Tibial nerve (tissue), 4 donors: ENCODE results near the gene RIC1. TPM values are rescaled to one million over a fixed set of nuclear protein-coding genes. Genes with fewer than 3 reads are reported as not detected.

Experiments used
- DNase-seq, 2 donors: peaks; one replicate each; pipeline ENCODE4 v3.0.0-alpha.2; 2019; ENCODE audit warnings: low spot score in 2 of 2
- H3K27ac ChIP-seq, 4 donors: fragments of 200-600 bp; sonication (generic) in 3 of 4; one replicate each; pipeline ENCODE4 v1.5.1; 2017 to 2019; ENCODE audit warnings: mild to moderate bottlenecking in 1 of 4
- H3K27me3 ChIP-seq, 2 donors: fragments of 200-600 bp; sonication (generic) in 1 of 2; one replicate each; pipeline versions ENCODE4 v1.5.1 to v1.6.0; 2017 to 2019
- H3K36me3 ChIP-seq, 3 donors: fragments of 200-600 bp; sonication (generic); one replicate each; pipeline ENCODE4 v1.5.1; 2018 to 2019
- H3K4me1 ChIP-seq, 4 donors: fragments of 200-600 bp; sonication (generic) in 3 of 4; one replicate each; pipeline ENCODE4 v1.5.1; 2017 to 2019
- H3K4me3 ChIP-seq, 4 donors: fragments of 200-600 bp; sonication (generic) in 3 of 4; one replicate each; pipeline ENCODE4 v1.5.1; 2017 to 2019; ENCODE audit warnings: mild to moderate bottlenecking in 1 of 4, moderate library complexity in 1 of 4
- H3K9me3 ChIP-seq, 4 donors: fragments of 200-600 bp; sonication (generic) in 3 of 4; one replicate each; pipeline ENCODE4 v1.5.1; 2017 to 2019
- EP300 ChIP-seq, 2 donors: sonication (generic); formaldehyde crosslinking; IDR thresholded peaks; one replicate each; pipeline ENCODE4 v1.6.1; 2017; ENCODE audit warnings: antibody characterized with exemption in 2 of 2, mild to moderate bottlenecking in 1 of 2
- POLR2A ChIP-seq, 2 donors: fragments of 450-650 bp; IDR thresholded peaks; one replicate each; pipeline ENCODE4 v1.6.1; 2017; ENCODE audit warnings: antibody characterized with exemption in 2 of 2, mild to moderate bottlenecking in 2 of 2, moderate library complexity in 2 of 2
- WGBS, 2 donors: methylation state at CpG; one replicate each; pipeline ENCODE4 v1.1.5; 2018; 5-methylcytosine and 5-hydroxymethylcytosine counted together
- total RNA-seq, 4 donors: library from RNA; depleted of rRNA; stranded (reverse); fragments of >200 nt; gene quantifications; one replicate each; pipeline ENCODE4 v1.1.0, GENCODE V29; 2016
- TF ChIP-seq, protein P1 (sequence below), 5 experiments: fragments of 200-600 bp in 3 of 5; fragments of 450-650 bp in 2 of 5; sonication (generic) in 3 of 5; IDR thresholded peaks; one replicate each; pipeline ENCODE4 v1.5.1; 2016 to 2019; ENCODE audit warnings: antibody characterized with exemption in 5 of 5, mild to moderate bottlenecking in 3 of 5, moderate library complexity in 2 of 5

RIC1 gene
- total RNA-seq, 4 donors from 2014 or later: 41.0 to 45.9 (median 43.4) TPM

DNA sequence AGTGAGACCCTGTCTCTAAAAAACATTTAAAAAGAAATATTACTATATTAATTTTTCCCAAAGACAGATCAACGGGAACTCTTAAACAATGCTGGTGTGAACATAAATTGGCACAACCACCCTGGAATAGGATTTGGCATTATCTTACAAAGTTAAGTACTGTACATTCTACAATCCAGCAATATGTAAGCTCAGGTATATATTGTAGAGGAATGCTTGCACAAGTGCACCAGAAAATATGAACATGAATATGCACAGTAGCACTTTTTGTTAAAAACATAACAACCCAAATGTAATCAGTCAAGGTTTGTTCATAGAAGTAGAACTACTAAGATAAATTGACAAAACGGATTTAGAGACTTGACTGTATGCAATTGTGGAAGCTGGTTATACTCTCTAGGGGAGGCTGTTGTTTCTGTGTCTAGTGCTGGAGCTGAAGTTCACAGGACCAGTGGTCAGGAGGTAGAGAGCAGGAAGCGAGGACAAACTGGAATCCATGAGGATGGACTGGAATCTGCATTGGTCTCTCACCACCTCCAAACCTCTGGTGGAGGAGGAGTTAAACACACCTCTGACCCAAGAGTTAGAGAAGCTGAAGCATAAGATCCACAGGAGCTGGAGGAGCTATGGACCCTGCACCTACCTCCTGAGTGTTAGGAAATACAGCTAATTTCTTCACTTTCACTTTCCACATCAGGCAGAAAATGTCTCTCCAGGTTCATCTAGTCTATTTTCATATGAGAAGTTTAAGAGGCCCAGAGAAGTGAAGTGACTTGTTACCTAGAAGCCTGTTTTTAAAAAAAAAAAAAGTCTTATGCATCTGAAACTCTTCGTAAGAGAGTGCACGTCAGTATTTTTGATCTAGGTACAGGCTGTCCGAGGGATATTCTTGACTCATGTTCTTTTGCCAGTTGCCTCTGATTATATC lies 20.3 kb upstream of the RIC1 start:
- no peaks in the 10 kb centered on the region for H3K27me3 ChIP-seq
- H3K9me3 ChIP-seq: no peaks in the 10 kb centered on the region
- 46% methylated on average over 6 of the region's 6 CpGs for WGBS, 2 donors
- no peak for DNase-seq
- TF ChIP-seq POLR2A (IDR thresholded peaks at IDR 0.05) (no peak), EP300 (IDR thresholded peaks at IDR 0.05) (peak in 1 of 2 donors; percentile 18)
- H3K36me3 ChIP-seq: no peaks in the 10 kb centered on the region
- H3K4me1 ChIP-seq: peaks cover 0 to 37% (median 5%) of the 10 kb centered on the region in 4 donors
- peak overlapping the region in 3 of 4 donors; percentile 28 to 46 (median 40) for H3K4me3 ChIP-seq
- peak overlapping the region in 3 of 4 donors; percentile 58 to 78 (median 73) for H3K27ac ChIP-seq

DNA sequence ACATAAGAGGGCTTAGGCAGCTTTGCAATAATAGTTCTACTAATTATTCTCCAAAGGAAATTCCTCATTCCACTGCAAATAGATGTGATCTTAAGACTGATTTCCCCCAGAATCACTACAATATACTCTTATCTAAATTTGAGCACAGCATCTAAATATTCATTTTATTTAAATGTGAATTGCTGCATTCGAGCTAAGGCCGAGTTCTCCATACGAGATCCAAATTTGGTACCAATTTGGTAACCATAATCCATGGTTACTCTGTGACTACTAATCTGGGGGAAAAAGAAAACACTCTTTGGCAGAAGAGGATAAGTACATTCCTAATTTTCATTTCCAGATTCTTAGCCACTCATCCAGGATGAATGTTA lies 19.7 kb upstream of the RIC1 start:
- peak overlapping the region in 3 of 4 donors; percentile 58 to 78 (median 73) for H3K27ac ChIP-seq
- no peaks in the 10 kb centered on the region for H3K36me3 ChIP-seq
- no peaks in the 10 kb centered on the region for H3K27me3 ChIP-seq
- no peak for TF ChIP-seq POLR2A (IDR thresholded peaks at IDR 0.05)
- TF ChIP-seq EP300 (IDR thresholded peaks at IDR 0.05): no peak
- TF ChIP-seq, protein P1, sequence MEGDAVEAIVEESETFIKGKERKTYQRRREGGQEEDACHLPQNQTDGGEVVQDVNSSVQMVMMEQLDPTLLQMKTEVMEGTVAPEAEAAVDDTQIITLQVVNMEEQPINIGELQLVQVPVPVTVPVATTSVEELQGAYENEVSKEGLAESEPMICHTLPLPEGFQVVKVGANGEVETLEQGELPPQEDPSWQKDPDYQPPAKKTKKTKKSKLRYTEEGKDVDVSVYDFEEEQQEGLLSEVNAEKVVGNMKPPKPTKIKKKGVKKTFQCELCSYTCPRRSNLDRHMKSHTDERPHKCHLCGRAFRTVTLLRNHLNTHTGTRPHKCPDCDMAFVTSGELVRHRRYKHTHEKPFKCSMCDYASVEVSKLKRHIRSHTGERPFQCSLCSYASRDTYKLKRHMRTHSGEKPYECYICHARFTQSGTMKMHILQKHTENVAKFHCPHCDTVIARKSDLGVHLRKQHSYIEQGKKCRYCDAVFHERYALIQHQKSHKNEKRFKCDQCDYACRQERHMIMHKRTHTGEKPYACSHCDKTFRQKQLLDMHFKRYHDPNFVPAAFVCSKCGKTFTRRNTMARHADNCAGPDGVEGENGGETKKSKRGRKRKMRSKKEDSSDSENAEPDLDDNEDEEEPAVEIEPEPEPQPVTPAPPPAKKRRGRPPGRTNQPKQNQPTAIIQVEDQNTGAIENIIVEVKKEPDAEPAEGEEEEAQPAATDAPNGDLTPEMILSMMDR (IDR thresholded peaks at IDR 0.05): no peak
- peaks cover 0 to 37% (median 5%) of the 10 kb centered on the region in 4 donors for H3K4me1 ChIP-seq
- 58 to 70% methylated on average over 3 of the region's 3 CpGs for WGBS, 2 donors
- no peak for DNase-seq
- H3K4me3 ChIP-seq: peak overlapping the region in 3 of 4 donors; percentile 28 to 46 (median 40)
- no peaks in the 10 kb centered on the region for H3K9me3 ChIP-seq

DNA sequence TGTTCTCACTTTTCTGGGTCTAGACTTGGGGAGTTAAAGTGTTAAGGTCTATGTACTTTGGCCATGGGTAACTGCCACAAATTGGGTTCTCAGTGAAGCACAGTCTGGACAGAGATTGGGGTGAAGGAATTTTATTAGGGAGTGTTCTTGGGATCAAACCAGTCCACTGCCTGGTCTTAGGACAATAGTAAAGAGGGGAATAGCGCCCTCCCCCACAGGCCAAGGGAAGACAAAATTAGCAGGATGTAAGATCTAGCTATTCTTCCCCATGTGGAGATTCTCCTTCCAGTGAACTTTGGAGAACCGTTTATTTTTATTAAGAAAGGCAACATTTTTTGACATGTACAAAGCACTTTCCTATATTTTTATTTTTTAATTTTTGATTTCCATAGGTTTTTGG lies 18.4 kb upstream of the RIC1 start:
- no peaks in the 10 kb centered on the region for H3K9me3 ChIP-seq
- no peaks in the 10 kb centered on the region for H3K27me3 ChIP-seq
- TF ChIP-seq EP300 (IDR thresholded peaks at IDR 0.05): no peak
- TF ChIP-seq, protein P1 (IDR thresholded peaks at IDR 0.05): no peak
- no peak for DNase-seq
- H3K4me3 ChIP-seq: no peak overlapping the region
- no peaks in the 10 kb centered on the region for H3K36me3 ChIP-seq
- H3K4me1 ChIP-seq: peaks cover 0 to 37% (median 5%) of the 10 kb centered on the region in 4 donors
- 66 to 67% methylated on average over 2 of the region's 2 CpGs for WGBS, 2 donors
- no peak overlapping the region for H3K27ac ChIP-seq

DNA sequence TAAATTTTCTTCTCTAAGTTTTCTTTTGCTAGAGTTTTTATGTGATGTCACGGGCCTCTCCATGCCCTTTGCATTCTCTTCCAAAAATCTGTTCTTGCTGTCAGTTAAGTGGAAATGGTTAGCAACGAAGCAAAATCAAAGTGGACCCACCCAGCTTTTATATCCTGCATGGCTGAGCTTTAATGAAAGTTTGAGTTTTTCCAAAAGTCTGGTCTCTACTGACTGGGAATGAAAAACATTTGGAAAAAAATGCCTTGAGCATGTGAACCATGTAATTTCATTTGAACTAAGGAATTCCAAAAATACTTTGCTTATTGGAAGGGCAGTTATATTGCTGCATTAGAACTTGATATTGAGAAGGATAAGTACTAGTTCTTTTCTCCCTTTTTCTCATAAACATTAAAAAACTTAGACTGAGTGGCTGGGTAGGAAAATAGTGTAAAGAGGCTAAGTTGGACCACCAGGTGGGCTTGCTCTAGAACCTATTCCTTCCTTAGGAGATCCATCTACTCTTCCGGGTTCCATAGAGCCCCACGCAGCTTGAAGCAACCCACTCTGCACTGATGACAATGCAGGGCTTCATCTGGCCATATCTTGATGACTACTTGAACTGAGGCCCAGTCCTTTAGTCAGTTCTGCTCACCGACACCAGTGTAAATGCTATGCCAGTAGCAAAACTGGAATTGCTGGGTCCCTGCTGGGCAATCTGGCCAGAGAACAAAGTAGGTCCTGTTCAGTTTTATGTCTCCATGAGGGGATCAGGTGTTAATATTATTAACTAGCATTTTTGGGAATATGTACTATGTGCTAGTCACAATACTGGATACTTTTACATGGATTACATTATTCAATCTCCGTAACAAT lies 17.4 kb upstream of the RIC1 start:
- TF ChIP-seq POLR2A (IDR thresholded peaks at IDR 0.05): no peak
- TF ChIP-seq, protein P1 (IDR thresholded peaks at IDR 0.05): no peak
- no peak for TF ChIP-seq EP300 (IDR thresholded peaks at IDR 0.05)
- H3K4me1 ChIP-seq: peaks cover 0 to 37% (median 5%) of the 10 kb centered on the region in 4 donors
- H3K4me3 ChIP-seq: no peak overlapping the region
- WGBS, 2 donors: 48 to 53% methylated on average over 6 of the region's 6 CpGs
- no peaks in the 10 kb centered on the region for H3K36me3 ChIP-seq
- no peaks in the 10 kb centered on the region for H3K9me3 ChIP-seq
- peak overlapping the region in 2 of 4 donors; percentile 32 to 41 for H3K27ac ChIP-seq
- DNase-seq: no peak
- no peaks in the 10 kb centered on the region for H3K27me3 ChIP-seq

DNA sequence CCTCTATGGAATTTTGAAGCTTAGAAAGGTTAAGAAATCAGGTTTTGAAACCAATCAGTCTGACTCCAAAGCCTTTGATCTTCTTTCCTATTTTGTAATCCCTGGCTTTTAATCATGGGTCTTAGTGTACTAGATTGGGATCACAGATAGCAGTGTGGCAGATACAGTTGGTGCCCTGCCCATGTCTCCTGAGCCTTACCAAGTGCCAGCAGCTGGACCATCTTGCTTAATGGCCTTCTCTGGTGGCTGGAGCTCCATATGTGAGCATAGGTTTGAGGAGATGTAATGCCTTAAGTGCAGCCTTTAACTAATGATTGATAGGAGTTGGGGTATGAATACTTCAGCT lies 16.7 kb upstream of the RIC1 start:
- H3K36me3 ChIP-seq: no peaks in the 10 kb centered on the region
- H3K4me1 ChIP-seq: peaks cover 0 to 37% (median 5%) of the 10 kb centered on the region in 4 donors
- H3K27me3 ChIP-seq: no peaks in the 10 kb centered on the region
- TF ChIP-seq, protein P1 (IDR thresholded peaks at IDR 0.05): no peak
- no peak for TF ChIP-seq EP300 (IDR thresholded peaks at IDR 0.05)
- TF ChIP-seq POLR2A (IDR thresholded peaks at IDR 0.05): no peak
- DNase-seq: no peak
- no peaks in the 10 kb centered on the region for H3K9me3 ChIP-seq
- no peak overlapping the region for H3K4me3 ChIP-seq
- H3K27ac ChIP-seq: peak overlapping the region in 2 of 4 donors; percentile 32 to 41
